IMR-90 (cell line): ENCODE measurements around the gene ZNF785. TPM values are rescaled to one million over a fixed set of nuclear protein-coding genes. Genes with fewer than 3 reads are reported as not detected.

Experiments
- ATAC-seq: fragments of 200-7000 bp; cut with Tn5 transposase; 2 replicates; pipeline ENCODE4 v1.9.1; 2020; ENCODE audit warnings: low read depth, mild to moderate bottlenecking, moderate library complexity
- BruUV-seq: library from RNA; stranded (reverse); fragments of 400-500 nt; replicated peaks from 2 replicates; lab custom pipeline; 2021; lab: Mats Ljungman, UMichigan
- CTCF ChIA-PET: fragments of 300-600 bp; formaldehyde crosslinking; extraction: SDS; loops from one replicate; lab custom pipeline; 2021; ENCODE audit warnings: antibody characterized with exemption; lab: Yijun Ruan, JAX
- POLR2A ChIA-PET: fragments of 300-600 bp; sonication (Branson Sonifier 250); formaldehyde crosslinking; loops from one replicate; lab custom pipeline; 2022; ENCODE audit warnings: antibody characterized with exemption; ENCODE audit not compliant: unreplicated experiment; lab: Charles Lee
- DNase-seq: peaks from one replicate; pipeline ENCODE4 v3.0.0; 2013
- H2AFZ ChIP-seq: replicated peaks from 2 replicates; pipeline ENCODE3; 2013; ENCODE audit warnings: low read length, mild to moderate bottlenecking; ENCODE audit not compliant: poor library complexity
- H2AK5ac ChIP-seq: 2 replicates; pipeline ENCODE4 v1.6.1; 2013; ENCODE audit warnings: low read depth, low read length, inconsistent platforms
- H2AK9ac ChIP-seq: replicated peaks from 2 replicates; pipeline ENCODE3; 2013; ENCODE audit warnings: mild to moderate bottlenecking, low read depth, low read length, moderate library complexity; ENCODE audit not compliant: poor library complexity
- H2BK120ac ChIP-seq: 2 replicates; pipeline ENCODE4 v1.6.1; 2013; ENCODE audit warnings: low read depth, low read length, inconsistent platforms
- H2BK15ac ChIP-seq: 3 replicates; pipeline ENCODE4 v1.6.1; 2013; ENCODE audit warnings: low read depth, low read length, inconsistent platforms
- H2BK20ac ChIP-seq: 2 replicates; pipeline ENCODE4 v1.6.1; 2013; ENCODE audit warnings: low read depth, mild to moderate bottlenecking, inconsistent platforms, low read length, moderate library complexity
- H2BK5ac ChIP-seq: 2 replicates; pipeline ENCODE4 v1.6.1; 2013; ENCODE audit warnings: mild to moderate bottlenecking, low read depth, low read length, inconsistent platforms; ENCODE audit not compliant: poor library complexity, severe bottlenecking
- H3K14ac ChIP-seq: replicated peaks from 2 replicates; pipeline ENCODE4 v1.6.1; 2013; ENCODE audit warnings: low read depth, low read length, inconsistent platforms
- H3K18ac ChIP-seq: 2 replicates; pipeline ENCODE4 v1.6.1; 2013; ENCODE audit warnings: low read depth, low read length, control low read depth
- H3K23ac ChIP-seq: 2 replicates; pipeline ENCODE4 v1.6.1; 2013; ENCODE audit warnings: low read depth, low read length, inconsistent platforms
- H3K27ac ChIP-seq: 2 replicates; pipeline ENCODE4 v1.5.1; 2013; ENCODE audit warnings: mild to moderate bottlenecking, control low read depth, low read length; ENCODE audit not compliant: insufficient read depth
- H3K27me3 ChIP-seq: 2 replicates; pipeline ENCODE4 v1.6.1; 2013; ENCODE audit warnings: low read length; ENCODE audit not compliant: control insufficient read depth, insufficient read depth
- H3K36me3 ChIP-seq: 2 replicates; pipeline ENCODE4 v1.6.1; 2013; ENCODE audit warnings: low read length, mixed read lengths; ENCODE audit not compliant: control insufficient read depth, insufficient read depth
- H3K4ac ChIP-seq: 2 replicates; pipeline ENCODE4 v1.6.1; 2013; ENCODE audit warnings: low read depth, low read length, inconsistent platforms
- H3K4me1 ChIP-seq: 2 replicates; pipeline ENCODE4 v1.6.1; 2013; ENCODE audit warnings: low read length, mixed read lengths; ENCODE audit not compliant: control insufficient read depth, insufficient read depth
- H3K4me2 ChIP-seq: 2 replicates; pipeline ENCODE4 v1.6.1; 2013; ENCODE audit warnings: low read depth, mild to moderate bottlenecking, control low read depth, low read length, moderate library complexity
- H3K4me3 ChIP-seq: 2 replicates; pipeline ENCODE4 v1.5.1; 2013; ENCODE audit warnings: low read depth, mild to moderate bottlenecking, control low read depth, low read length, moderate library complexity; ENCODE audit not compliant: insufficient read depth
- H3K56ac ChIP-seq: 2 replicates; pipeline ENCODE4 v1.6.1; 2013; ENCODE audit warnings: low read length, inconsistent platforms; ENCODE audit not compliant: insufficient read depth; ENCODE audit errors: extremely low read depth
- H3K79me1 ChIP-seq, 2 experiments: 2 replicates each; pipeline ENCODE4 v1.6.1; 2013; ENCODE audit warnings: low read length in 2 of 2, inconsistent platforms in 1 of 2, low read depth in 1 of 2
- H3K9ac ChIP-seq: 2 replicates; pipeline ENCODE4 v1.6.1; 2013; ENCODE audit warnings: low read depth, low read length, control low read depth
- H3K9me1 ChIP-seq: 2 replicates; pipeline ENCODE4 v1.6.1; 2013; ENCODE audit warnings: low read length, inconsistent platforms; ENCODE audit not compliant: insufficient read depth
- H3K9me3 ChIP-seq: 2 replicates; pipeline ENCODE4 v1.6.1; 2013; ENCODE audit warnings: low read length; ENCODE audit not compliant: control insufficient read depth, insufficient read depth
- H4K20me1 ChIP-seq: 2 replicates; pipeline ENCODE4 v1.6.1; 2013; ENCODE audit warnings: low read length, inconsistent platforms; ENCODE audit not compliant: insufficient read depth
- H4K5ac ChIP-seq: 2 replicates; pipeline ENCODE4 v1.6.1; 2013; ENCODE audit warnings: mild to moderate bottlenecking, low read depth, low read length, control low read depth
- H4K8ac ChIP-seq, 2 experiments: 2 replicates each; pipeline ENCODE4 v1.6.1; 2013; ENCODE audit warnings: low read depth in 2 of 2, low read length in 2 of 2, control low read depth in 1 of 2, inconsistent platforms in 1 of 2
- H4K91ac ChIP-seq: 2 replicates; pipeline ENCODE4 v1.6.1; 2013; ENCODE audit warnings: low read depth, low read length, inconsistent platforms; ENCODE audit not compliant: insufficient read depth
- CHD1 ChIP-seq: IDR thresholded peaks from 2 replicates; pipeline ENCODE4 v1.6.1; 2012; ENCODE audit warnings: low read depth, low read length, improper control_type of control experiment
- CTCF ChIP-seq: conservative IDR thresholded peaks from 2 replicates; pipeline ENCODE4 v1.5.1; 2012; ENCODE audit warnings: mild to moderate bottlenecking, low read depth, low read length, improper control_type of control experiment
- WGBS, 2 experiments: methylation state at CpG; one replicate each; pipeline versions ENCODE4 v1.1.5 to v1.1.7; 2013; ENCODE audit warnings: missing lambda C conversion rate in 2 of 2; ENCODE audit not compliant: insufficient read length in 1 of 2; ENCODE audit errors: extremely low coverage in 2 of 2; 5-methylcytosine and 5-hydroxymethylcytosine counted together
- dilution Hi-C: fragments of 300-500 bp; cut with HindIII; formaldehyde crosslinking; loops from one replicate; pipeline ENCODE4 v1.14.3; 2018; ENCODE audit warnings: low sequenced_read_pairs; ENCODE audit not compliant: unreplicated experiment
- in situ Hi-C: fragments of 300-500 bp; cut with MboI; formaldehyde crosslinking; loops from 3 replicates; pipeline ENCODE4 v1.14.3; 2019; ENCODE audit warnings: low sequenced_read_pairs, inconsistent platforms, mixed read lengths
- intact Hi-C: fragments of 100-400 bp; cut with micrococcal nuclease; formaldehyde crosslinking; loops from 2 replicates; pipeline ENCODE4 v1.10.0; 2022
- polyA plus RNA-seq, 3 experiments: library from polyadenylated mRNA; depleted of rRNA; stranded (reverse); fragments of >200 nt; gene quantifications; 2 replicates each; pipeline ENCODE4 v1.2.3, GENCODE V29; 2012; ENCODE audit warnings: low replicate concordance in 1 of 3
- total RNA-seq: library from RNA; depleted of rRNA; stranded (reverse); fragments of >200 nt; gene quantifications from 2 replicates; pipeline ENCODE4 v1.2.3, GENCODE V29; 2012
- TF ChIP-seq, protein P1 (sequence below): fragments of 150-350 bp; IDR thresholded peaks from 2 replicates; pipeline ENCODE4 v1.6.1; 2017; ENCODE audit warnings: mild to moderate bottlenecking, antibody characterized with exemption, low read length, low read depth

ZNF785 gene
- total and polyA plus RNA-seq, 2 of the 4 experiments (the other 2 are of a cell fraction) = 2.9 to 4.0 TPM

GRCh38 chr16:30619638-30620037, 34.1 kb upstream of the ZNF785 start:
- no peak overlapping the region for H3K18ac ChIP-seq
- no peak overlapping the region for H3K9ac ChIP-seq
- no peak overlapping the region for H3K4ac ChIP-seq
- H2BK15ac ChIP-seq = no peak overlapping the region
- H3K23ac ChIP-seq = no peak overlapping the region
- TF ChIP-seq CTCF (no peak), CHD1 (no peak)
- TF ChIP-seq, protein P1, sequence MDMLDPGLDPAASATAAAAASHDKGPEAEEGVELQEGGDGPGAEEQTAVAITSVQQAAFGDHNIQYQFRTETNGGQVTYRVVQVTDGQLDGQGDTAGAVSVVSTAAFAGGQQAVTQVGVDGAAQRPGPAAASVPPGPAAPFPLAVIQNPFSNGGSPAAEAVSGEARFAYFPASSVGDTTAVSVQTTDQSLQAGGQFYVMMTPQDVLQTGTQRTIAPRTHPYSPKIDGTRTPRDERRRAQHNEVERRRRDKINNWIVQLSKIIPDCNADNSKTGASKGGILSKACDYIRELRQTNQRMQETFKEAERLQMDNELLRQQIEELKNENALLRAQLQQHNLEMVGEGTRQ = no peak
- peaks cover 15% of the 10 kb centered on the region for H3K27me3 ChIP-seq
- H3K9me3 ChIP-seq = peaks cover 8% of the 10 kb centered on the region; the same call in 1 of the 2 replicates
- no peak overlapping the region for H2AK5ac ChIP-seq
- H2BK5ac ChIP-seq = no peak overlapping the region
- H4K91ac ChIP-seq = no peak overlapping the region
- no peak overlapping the region for H4K8ac ChIP-seq
- H2AK9ac ChIP-seq = no peak overlapping the region
- in situ Hi-C loops (no loop called here), intact Hi-C loops (no loop called here), dilution Hi-C loops (no loop called here)
- H3K79me1 ChIP-seq = no peaks in the 10 kb centered on the region
- H3K4me2 ChIP-seq = no peak overlapping the region
- no peaks in the 10 kb centered on the region for H3K4me1 ChIP-seq
- no CpG with 5 or more reads among the region's 5 CpGs for WGBS, 2 experiments
- DNase-seq = no peak
- H3K27ac ChIP-seq = no peak overlapping the region
- no peak overlapping the region for H4K5ac ChIP-seq
- no peaks in the 10 kb centered on the region for H3K36me3 ChIP-seq
- no peak overlapping the region for H2AFZ ChIP-seq
- no TSS peak for BruUV-seq
- no peak overlapping the region for H2BK20ac ChIP-seq
- no peak for ATAC-seq
- H2BK120ac ChIP-seq = no peak overlapping the region
- H4K20me1 ChIP-seq = no peaks in the 10 kb centered on the region
- H3K56ac ChIP-seq = no peak overlapping the region
- no peak overlapping the region for H3K4me3 ChIP-seq
- no peak overlapping the region for H3K14ac ChIP-seq
- H3K9me1 ChIP-seq = no peaks in the 10 kb centered on the region
- CTCF ChIA-PET = interaction anchor here (0.5 kb wide), 1 partner anchor 115 kb away, joined by 3 read pairs; no protein-coding TSS in a partner anchor
- POLR2A ChIA-PET = no interaction called here
